Fibroblast of mammary gland (primary cell): ENCODE measurements around the gene TLR9.

ENCODE experiments used
- DNase-seq: peaks from one replicate; pipeline ENCODE4 v3.0.0-alpha.2; 2010; ENCODE audit warnings: low read depth
- H3K4me3 ChIP-seq: 2 replicates; pipeline ENCODE4 v1.5.1; 2011; ENCODE audit warnings: low read depth, mild to moderate bottlenecking, low read length, moderate library complexity; ENCODE audit not compliant: control insufficient read depth
- TF ChIP-seq, protein P1 (sequence below): conservative IDR thresholded peaks from 2 replicates; pipeline ENCODE4 v1.5.1; 2011; ENCODE audit warnings: low read depth, low read length, inconsistent platforms; ENCODE audit not compliant: control insufficient read depth, insufficient read depth

The TLR9 gene

DNA sequence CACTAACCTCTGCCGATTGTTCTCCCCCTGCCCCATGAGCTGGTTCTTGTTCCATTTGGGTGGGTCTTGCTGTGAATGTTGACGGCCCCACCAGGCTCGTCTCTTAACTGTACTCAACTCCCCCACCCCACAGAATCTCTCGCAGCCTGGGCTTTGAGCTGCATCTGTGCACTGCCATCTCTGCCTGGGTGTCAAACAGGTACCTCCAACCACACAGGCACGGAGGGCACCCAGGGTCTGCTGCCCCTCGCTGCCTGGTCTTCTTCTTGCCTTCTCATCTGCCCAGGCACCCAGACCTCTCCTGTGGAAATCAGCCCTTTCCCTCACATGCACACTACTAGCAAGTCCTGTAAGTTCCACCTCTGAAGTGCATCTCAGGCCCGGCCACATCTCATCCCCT, 10.1 kb downstream of the TLR9 start:
- H3K4me3 ChIP-seq, result no peak overlapping the region
- no peak for DNase-seq
- TF ChIP-seq, protein P1, sequence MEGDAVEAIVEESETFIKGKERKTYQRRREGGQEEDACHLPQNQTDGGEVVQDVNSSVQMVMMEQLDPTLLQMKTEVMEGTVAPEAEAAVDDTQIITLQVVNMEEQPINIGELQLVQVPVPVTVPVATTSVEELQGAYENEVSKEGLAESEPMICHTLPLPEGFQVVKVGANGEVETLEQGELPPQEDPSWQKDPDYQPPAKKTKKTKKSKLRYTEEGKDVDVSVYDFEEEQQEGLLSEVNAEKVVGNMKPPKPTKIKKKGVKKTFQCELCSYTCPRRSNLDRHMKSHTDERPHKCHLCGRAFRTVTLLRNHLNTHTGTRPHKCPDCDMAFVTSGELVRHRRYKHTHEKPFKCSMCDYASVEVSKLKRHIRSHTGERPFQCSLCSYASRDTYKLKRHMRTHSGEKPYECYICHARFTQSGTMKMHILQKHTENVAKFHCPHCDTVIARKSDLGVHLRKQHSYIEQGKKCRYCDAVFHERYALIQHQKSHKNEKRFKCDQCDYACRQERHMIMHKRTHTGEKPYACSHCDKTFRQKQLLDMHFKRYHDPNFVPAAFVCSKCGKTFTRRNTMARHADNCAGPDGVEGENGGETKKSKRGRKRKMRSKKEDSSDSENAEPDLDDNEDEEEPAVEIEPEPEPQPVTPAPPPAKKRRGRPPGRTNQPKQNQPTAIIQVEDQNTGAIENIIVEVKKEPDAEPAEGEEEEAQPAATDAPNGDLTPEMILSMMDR, result no peak

DNA sequence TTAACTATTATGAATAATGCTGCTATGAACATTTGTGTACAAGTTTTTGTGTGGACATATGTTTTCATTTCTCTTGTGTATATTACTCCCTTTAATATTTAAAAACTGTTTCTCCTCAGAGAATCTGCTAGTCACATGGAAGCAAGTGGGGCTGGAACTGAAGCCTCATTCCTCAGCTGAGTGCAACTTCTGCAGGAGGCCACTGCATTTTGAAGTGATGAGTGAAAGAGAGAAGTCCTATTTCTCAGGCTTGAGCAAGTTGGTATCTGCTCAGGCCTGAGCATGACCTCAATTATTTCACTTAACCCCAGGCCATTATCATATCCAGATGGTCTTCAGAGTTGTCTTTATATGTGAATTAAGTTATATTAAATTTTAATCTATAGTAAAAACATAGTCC, 11.5 kb downstream of the TLR9 start:
- H3K4me3 ChIP-seq, result no peak overlapping the region
- DNase-seq, result no peak
- TF ChIP-seq, protein P1, result no peak

DNA sequence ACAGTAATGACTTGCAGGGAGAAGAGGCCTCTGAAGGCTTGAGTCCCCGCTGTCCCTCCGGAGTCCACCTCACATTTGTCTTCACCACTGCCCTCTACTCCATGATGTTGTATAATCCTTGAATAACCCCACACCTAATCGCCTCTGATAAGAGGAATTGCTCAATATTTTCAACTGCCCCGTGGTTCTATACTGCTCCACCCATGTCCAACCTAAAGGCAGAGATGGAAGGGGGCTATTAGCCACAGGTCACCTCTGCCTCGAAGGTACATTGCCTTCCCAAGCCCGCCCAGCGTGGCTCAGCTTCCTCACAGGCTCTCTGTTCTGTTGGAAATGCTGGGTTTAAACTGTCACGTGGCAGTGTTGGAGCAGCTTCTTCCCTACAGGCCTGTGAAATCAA, 12.4 kb downstream of the TLR9 start:
- H3K4me3 ChIP-seq, result no peak overlapping the region
- no peak for DNase-seq
- TF ChIP-seq, protein P1, result no peak

DNA sequence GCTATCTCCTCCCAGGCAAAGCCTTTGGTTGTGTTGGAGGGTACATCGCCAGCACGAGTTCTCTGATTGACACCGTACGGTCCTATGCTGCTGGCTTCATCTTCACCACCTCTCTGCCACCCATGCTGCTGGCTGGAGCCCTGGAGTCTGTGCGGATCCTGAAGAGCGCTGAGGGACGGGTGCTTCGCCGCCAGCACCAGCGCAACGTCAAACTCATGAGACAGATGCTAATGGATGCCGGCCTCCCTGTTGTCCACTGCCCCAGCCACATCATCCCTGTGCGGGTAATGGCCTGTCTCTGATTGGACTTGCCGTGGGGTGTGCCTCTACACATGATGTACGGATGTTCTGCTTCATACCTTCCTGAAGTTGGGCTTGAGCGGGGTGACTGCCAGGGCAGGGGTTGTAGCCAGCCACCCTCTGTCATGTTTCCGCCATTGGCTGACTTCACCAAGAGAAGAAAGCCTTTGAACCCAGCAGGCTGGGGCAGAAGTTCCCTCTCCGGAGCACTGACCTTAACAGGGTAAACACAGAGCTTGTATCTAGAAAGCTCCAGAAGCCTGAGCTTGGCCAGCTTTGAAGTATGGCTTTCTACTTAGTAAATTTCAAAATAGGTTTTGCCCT, 14.1 kb downstream of the TLR9 start:
- TF ChIP-seq, protein P1, result no peak
- no peak for DNase-seq
- H3K4me3 ChIP-seq, result no peak overlapping the region

DNA sequence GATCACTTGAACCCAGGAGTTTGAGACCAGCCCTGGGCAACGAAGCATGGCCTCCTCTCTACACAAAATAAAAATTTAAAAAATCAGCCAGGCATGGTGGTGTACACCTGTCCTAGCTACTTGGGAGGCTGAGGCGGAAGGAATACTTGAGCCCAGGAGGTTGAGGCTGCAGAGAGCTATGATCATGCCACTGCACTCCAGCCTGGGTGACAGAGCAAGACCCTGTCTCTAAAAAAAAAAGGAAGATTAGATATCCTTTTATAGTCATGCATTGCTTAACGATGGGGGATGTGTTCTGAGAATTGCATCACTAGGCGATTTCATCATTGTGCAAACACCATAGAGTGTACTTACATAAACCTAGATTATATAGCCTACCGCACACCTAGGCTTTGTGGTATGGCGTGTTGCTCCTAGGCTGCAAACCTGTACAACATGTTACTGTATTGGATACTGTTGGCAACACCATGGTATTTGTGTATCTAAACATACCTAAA, 14.8 kb downstream of the TLR9 start:
- no peak overlapping the region for H3K4me3 ChIP-seq
- TF ChIP-seq, protein P1, result no peak
- peak; percentile 50 for DNase-seq

DNA sequence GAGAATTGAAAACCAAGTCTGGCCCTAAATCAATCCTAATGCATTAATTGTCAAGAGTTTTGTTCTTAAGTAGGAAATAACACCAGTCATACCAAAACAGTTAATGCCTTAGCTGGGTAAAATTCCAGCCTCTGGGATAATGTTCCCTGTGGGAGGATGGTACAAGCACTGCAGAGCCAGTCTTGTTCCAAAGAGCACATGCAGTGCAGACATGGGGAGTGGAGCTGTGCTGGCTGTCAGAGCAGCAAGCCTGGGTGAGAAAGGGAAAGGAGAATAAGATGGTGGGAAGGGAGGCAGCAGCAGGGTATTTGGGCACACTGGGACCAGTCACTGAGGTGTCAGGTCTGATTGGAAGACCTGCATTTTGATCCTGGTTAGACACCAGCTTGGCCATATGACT, 15.4 kb downstream of the TLR9 start:
- TF ChIP-seq, protein P1, result no peak
- no peak overlapping the region for H3K4me3 ChIP-seq
- DNase-seq, result no peak

DNA sequence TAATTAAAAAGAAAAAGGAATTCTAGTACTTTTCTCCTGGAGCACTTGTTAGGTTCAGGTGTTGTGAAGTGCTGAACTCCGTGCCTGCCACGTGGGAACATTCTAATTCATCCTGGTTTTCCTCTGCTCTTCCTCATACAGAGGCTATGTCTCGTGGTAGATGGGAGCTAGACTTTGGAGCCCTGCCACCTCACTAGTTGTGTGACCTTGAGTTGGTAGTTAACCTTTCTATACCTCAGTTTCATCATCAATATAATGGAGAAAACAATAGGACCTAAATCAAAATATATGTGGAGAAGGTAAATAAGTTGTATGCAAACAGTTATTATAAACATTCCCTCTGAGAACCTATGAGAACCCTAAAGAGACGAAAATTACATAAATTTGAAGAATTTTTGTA, 16.9 kb downstream of the TLR9 start:
- no peak overlapping the region for H3K4me3 ChIP-seq
- DNase-seq, result no peak
- TF ChIP-seq, protein P1, result no peak
